ENCODE measurements around the gene TMEM129.
A peak's percentile ranks its signal among the peaks of the same experiment; 100 is the strongest.

GRCh38 chr4:1714303-1715001 lies 6.7 kb downstream of the TMEM129 start:
- peak; percentile 24 for TF ChIP-seq CTCF (IDR thresholded peaks at IDR 0.05; ENCODE audit: low read depth, low read length, poor library complexity, severe bottlenecking)
- no peak for TF ChIP-seq EZH2phosphoT487 (IDR thresholded peaks at IDR 0.05; ENCODE audit: borderline replicate concordance, low read length)
